ENCODE data around the gene MCFD2.

Gene MCFD2

GRCh38 chr2:46915281-46915810, at the start of gene MCFD2:
TSS of gene MCFD2 (minus strand) at chr2:46915806. CDS start at chr2:46909171, 6,635 bp downstream.
- peak in 1 of 2 donors; percentile 8 for DNase-seq (ENCODE audit: low read depth in 2 of 2)

GRCh38 chr2:46964835-46965560, 49.4 kb upstream of the MCFD2 start:
- DNase-seq (ENCODE audit: low read depth in 2 of 2), result no peak

GRCh38 chr2:46963941-46964673, 48.5 kb upstream of the MCFD2 start:
- DNase-seq (ENCODE audit: low read depth in 2 of 2), result no peak

- no peak for DNase-seq (ENCODE audit: low read depth in 2 of 2)
These were observed 47.6 kb upstream of the MCFD2 start for GRCh38 chr2:46963210-46963609.

- DNase-seq (ENCODE audit: low read depth in 2 of 2), result no peak
These were observed 47.1 kb upstream of the MCFD2 start for GRCh38 chr2:46962751-46963150.

GRCh38 chr2:46960618-46961017, 45.0 kb upstream of the MCFD2 start:
- no peak for DNase-seq (ENCODE audit: low read depth in 2 of 2)

GRCh38 chr2:46958431-46959017, 42.9 kb upstream of the MCFD2 start:
- no peak for DNase-seq (ENCODE audit: low read depth in 2 of 2)

GRCh38 chr2:46956981-46957531, 41.5 kb upstream of the MCFD2 start:
- no peak for DNase-seq (ENCODE audit: low read depth in 2 of 2)

- DNase-seq (ENCODE audit: low read depth in 2 of 2), result no peak
These were observed 40.2 kb upstream of the MCFD2 start for GRCh38 chr2:46955764-46956163.

GRCh38 chr2:46954951-46955571, 39.5 kb upstream of the MCFD2 start:
- no peak for DNase-seq (ENCODE audit: low read depth in 2 of 2)

- DNase-seq (ENCODE audit: low read depth in 2 of 2), result no peak
These were observed 36.6 kb upstream of the MCFD2 start for GRCh38 chr2:46952171-46952570.

GRCh38 chr2:46951290-46952064, 35.9 kb upstream of the MCFD2 start:
- no peak for DNase-seq (ENCODE audit: low read depth in 2 of 2)

- no peak for DNase-seq (ENCODE audit: low read depth in 2 of 2)
These were observed 34.7 kb upstream of the MCFD2 start for GRCh38 chr2:46950314-46950713.

GRCh38 chr2:46947841-46948240, 32.2 kb upstream of the MCFD2 start:
- DNase-seq (ENCODE audit: low read depth in 2 of 2), result no peak

- no peak for DNase-seq (ENCODE audit: low read depth in 2 of 2)
These were observed 30.1 kb upstream of the MCFD2 start for GRCh38 chr2:46945671-46946070.

GRCh38 chr2:46943881-46944798, 28.5 kb upstream of the MCFD2 start:
- peak; percentile 50 to 62 for DNase-seq (ENCODE audit: low read depth in 2 of 2)

GRCh38 chr2:46942891-46943626, 27.5 kb upstream of the MCFD2 start:
- DNase-seq (ENCODE audit: low read depth in 2 of 2), result no peak

GRCh38 chr2:46942143-46942526, 26.5 kb upstream of the MCFD2 start:
- DNase-seq (ENCODE audit: low read depth in 2 of 2), result peak; percentile 53 to 68

- no peak for DNase-seq (ENCODE audit: low read depth in 2 of 2)
These were observed 24.2 kb upstream of the MCFD2 start for GRCh38 chr2:46939626-46940359.
